ENCODE data around the gene CX3CL1.

Gene CX3CL1

DNA sequence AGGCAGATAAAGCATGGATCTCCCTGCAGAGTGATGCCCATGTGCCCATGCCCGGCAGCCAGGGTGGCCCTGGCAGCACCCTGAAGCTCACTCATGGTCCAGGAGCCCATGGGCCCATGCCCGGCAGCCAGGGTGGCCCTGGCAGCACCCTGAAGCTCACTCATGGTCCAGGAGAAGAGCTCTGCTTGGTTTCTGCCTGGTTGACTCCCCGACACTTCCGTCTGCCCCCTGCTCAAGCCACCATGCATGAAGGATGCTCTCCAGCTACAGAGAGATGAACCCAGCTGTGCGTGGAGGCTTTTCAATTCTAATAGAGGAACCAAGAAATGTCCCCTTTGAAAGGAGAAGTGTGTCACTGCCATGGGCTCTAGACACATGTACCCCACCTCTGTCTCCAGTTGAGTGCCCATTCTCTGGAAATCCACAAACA is 41.0 kb downstream of the CX3CL1 start:
- Histone ChIP-seq H3K27ac (replicated peaks) (no peak overlapping the region), H3K4me3 (replicated peaks; ENCODE audit: insufficient read depth, low read length) (no peak overlapping the region), H3K27me3 (ENCODE audit: insufficient read depth, poor library complexity, severe bottlenecking) (no peaks in the 10 kb centered on the region)
- TF ChIP-seq POLR2AphosphoS5 (IDR thresholded peaks at IDR 0.05; ENCODE audit: low read depth) (no peak), GABPA (IDR thresholded peaks at IDR 0.05; ENCODE audit: low read depth) (no peak), SPI1 (IDR thresholded peaks at IDR 0.05; ENCODE audit: borderline replicate concordance, low read depth) (no peak)
- TF ChIP-seq, protein P1, sequence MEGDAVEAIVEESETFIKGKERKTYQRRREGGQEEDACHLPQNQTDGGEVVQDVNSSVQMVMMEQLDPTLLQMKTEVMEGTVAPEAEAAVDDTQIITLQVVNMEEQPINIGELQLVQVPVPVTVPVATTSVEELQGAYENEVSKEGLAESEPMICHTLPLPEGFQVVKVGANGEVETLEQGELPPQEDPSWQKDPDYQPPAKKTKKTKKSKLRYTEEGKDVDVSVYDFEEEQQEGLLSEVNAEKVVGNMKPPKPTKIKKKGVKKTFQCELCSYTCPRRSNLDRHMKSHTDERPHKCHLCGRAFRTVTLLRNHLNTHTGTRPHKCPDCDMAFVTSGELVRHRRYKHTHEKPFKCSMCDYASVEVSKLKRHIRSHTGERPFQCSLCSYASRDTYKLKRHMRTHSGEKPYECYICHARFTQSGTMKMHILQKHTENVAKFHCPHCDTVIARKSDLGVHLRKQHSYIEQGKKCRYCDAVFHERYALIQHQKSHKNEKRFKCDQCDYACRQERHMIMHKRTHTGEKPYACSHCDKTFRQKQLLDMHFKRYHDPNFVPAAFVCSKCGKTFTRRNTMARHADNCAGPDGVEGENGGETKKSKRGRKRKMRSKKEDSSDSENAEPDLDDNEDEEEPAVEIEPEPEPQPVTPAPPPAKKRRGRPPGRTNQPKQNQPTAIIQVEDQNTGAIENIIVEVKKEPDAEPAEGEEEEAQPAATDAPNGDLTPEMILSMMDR (IDR thresholded peaks at IDR 0.05; ENCODE audit: insufficient read depth, low read length): no peak
- TF ChIP-seq, protein P2, sequence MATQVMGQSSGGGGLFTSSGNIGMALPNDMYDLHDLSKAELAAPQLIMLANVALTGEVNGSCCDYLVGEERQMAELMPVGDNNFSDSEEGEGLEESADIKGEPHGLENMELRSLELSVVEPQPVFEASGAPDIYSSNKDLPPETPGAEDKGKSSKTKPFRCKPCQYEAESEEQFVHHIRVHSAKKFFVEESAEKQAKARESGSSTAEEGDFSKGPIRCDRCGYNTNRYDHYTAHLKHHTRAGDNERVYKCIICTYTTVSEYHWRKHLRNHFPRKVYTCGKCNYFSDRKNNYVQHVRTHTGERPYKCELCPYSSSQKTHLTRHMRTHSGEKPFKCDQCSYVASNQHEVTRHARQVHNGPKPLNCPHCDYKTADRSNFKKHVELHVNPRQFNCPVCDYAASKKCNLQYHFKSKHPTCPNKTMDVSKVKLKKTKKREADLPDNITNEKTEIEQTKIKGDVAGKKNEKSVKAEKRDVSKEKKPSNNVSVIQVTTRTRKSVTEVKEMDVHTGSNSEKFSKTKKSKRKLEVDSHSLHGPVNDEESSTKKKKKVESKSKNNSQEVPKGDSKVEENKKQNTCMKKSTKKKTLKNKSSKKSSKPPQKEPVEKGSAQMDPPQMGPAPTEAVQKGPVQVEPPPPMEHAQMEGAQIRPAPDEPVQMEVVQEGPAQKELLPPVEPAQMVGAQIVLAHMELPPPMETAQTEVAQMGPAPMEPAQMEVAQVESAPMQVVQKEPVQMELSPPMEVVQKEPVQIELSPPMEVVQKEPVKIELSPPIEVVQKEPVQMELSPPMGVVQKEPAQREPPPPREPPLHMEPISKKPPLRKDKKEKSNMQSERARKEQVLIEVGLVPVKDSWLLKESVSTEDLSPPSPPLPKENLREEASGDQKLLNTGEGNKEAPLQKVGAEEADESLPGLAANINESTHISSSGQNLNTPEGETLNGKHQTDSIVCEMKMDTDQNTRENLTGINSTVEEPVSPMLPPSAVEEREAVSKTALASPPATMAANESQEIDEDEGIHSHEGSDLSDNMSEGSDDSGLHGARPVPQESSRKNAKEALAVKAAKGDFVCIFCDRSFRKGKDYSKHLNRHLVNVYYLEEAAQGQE (IDR thresholded peaks at IDR 0.05; ENCODE audit: insufficient replicate concordance, low read depth): no peak
- no peak for DNase-seq (ENCODE audit: low read depth in 1 of 2, low spot score in 1 of 2)

GRCh38 chr16:57413733-57414132 is 41.4 kb downstream of the CX3CL1 start:
- Histone ChIP-seq H3K4me3 (replicated peaks; ENCODE audit: insufficient read depth, low read length) (no peak overlapping the region), H3K27ac (replicated peaks) (no peak overlapping the region), H3K27me3 (ENCODE audit: insufficient read depth, poor library complexity, severe bottlenecking) (no peaks in the 10 kb centered on the region)
- TF ChIP-seq, protein P2 (IDR thresholded peaks at IDR 0.05; ENCODE audit: insufficient replicate concordance, low read depth): no peak
- TF ChIP-seq GABPA (IDR thresholded peaks at IDR 0.05; ENCODE audit: low read depth): no peak
- no peak for TF ChIP-seq POLR2AphosphoS5 (IDR thresholded peaks at IDR 0.05; ENCODE audit: low read depth)
- TF ChIP-seq, protein P1 (IDR thresholded peaks at IDR 0.05; ENCODE audit: insufficient read depth, low read length): no peak
- TF ChIP-seq SPI1 (IDR thresholded peaks at IDR 0.05; ENCODE audit: borderline replicate concordance, low read depth): no peak
- no peak for DNase-seq (ENCODE audit: low read depth in 1 of 2, low spot score in 1 of 2)

DNA sequence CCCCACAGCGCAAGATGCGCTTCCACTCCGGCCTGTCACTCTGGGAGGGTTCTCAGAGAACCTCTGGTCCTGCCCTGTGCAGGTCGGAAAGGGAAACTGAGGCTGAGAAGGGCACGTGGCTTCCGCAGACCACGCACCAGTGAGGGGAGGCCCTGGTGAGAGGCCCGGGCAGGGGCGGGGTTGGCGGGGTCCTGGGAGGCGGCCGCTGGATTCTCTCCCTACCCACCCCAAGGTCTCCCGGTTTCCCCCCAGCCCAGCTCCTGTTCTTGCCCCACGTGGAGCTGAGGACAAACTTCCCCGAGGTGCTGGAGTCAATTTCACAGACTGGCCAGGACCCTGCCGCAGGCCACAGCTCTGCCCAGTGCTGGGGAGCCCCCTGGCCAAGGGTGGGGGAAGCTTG is 43.8 kb downstream of the CX3CL1 start:
- no peak overlapping the region for H3K4me3 ChIP-seq (replicated peaks; ENCODE audit: insufficient read depth, low read length)
- no peak overlapping the region for H3K27ac ChIP-seq (replicated peaks)
- TF ChIP-seq SPI1 (IDR thresholded peaks at IDR 0.05; ENCODE audit: borderline replicate concordance, low read depth) (no peak), POLR2AphosphoS5 (IDR thresholded peaks at IDR 0.05; ENCODE audit: low read depth) (no peak), GABPA (IDR thresholded peaks at IDR 0.05; ENCODE audit: low read depth) (no peak)
- TF ChIP-seq, protein P1 (IDR thresholded peaks at IDR 0.05; ENCODE audit: insufficient read depth, low read length): no peak
- TF ChIP-seq, protein P2 (IDR thresholded peaks at IDR 0.05; ENCODE audit: insufficient replicate concordance, low read depth): no peak
- no peak for DNase-seq (ENCODE audit: low read depth in 1 of 2, low spot score in 1 of 2)
- no peaks in the 10 kb centered on the region for H3K27me3 ChIP-seq (ENCODE audit: insufficient read depth, poor library complexity, severe bottlenecking)
